ENCODE results near the gene SMAD3.

GRCh38 chr15:67114046-67114445 is 48.6 kb downstream of the SMAD3 start:
- TF ChIP-seq CTCF (conservative IDR thresholded peaks at IDR 0.05; ENCODE audit: low read length) (no peak), EZH2phosphoT487 (IDR thresholded peaks at IDR 0.05; ENCODE audit: borderline replicate concordance, low read depth, low read length) (no peak)
